OCI-LY1 (cell line): ENCODE data around the gene C11orf91.
A peak's percentile ranks its signal among the peaks of the same experiment; 100 is the strongest.

Source experiments
- H2AFZ ChIP-seq: fragments of 200-600 bp; sonication (generic), shearing (Covaris generic); 2 replicates; pipeline ENCODE4 v1.6.0; 2014; ENCODE audit warnings: antibody characterized with exemption, mild to moderate bottlenecking, low read length
- H3F3A ChIP-seq: fragments of 200-600 bp; sonication (generic), shearing (Covaris generic); 2 replicates; pipeline ENCODE4 v1.6.0; 2014; ENCODE audit warnings: mild to moderate bottlenecking, antibody characterized with exemption, low read length, moderate library complexity; ENCODE audit not compliant: insufficient read depth
- H3K27ac ChIP-seq: fragments of 200-600 bp; sonication (generic); 2 replicates; pipeline ENCODE4 v1.5.1; 2014; ENCODE audit warnings: low read length, mixed run types, mild to moderate bottlenecking, low read depth; ENCODE audit not compliant: poor library complexity, severe bottlenecking
- H3K27me3 ChIP-seq: fragments of 200-600 bp; sonication (generic); 2 replicates; pipeline ENCODE4 v1.6.0; 2014; ENCODE audit warnings: antibody characterized with exemption, mild to moderate bottlenecking, low read length, moderate library complexity; ENCODE audit not compliant: insufficient read depth
- H3K36me3 ChIP-seq: fragments of 200-600 bp; sonication (generic); 2 replicates; pipeline ENCODE4 v1.6.1; 2014; ENCODE audit warnings: mild to moderate bottlenecking, antibody characterized with exemption, low read length, moderate library complexity, mixed read lengths; ENCODE audit not compliant: insufficient read depth
- H3K4me1 ChIP-seq: fragments of 200-600 bp; sonication (generic); 2 replicates; pipeline ENCODE4 v1.5.1; 2014; ENCODE audit warnings: mild to moderate bottlenecking, low read length, moderate library complexity; ENCODE audit not compliant: insufficient read depth, severe bottlenecking
- H3K4me2 ChIP-seq: fragments of 200-600 bp; sonication (generic), shearing (Covaris generic); 2 replicates; pipeline ENCODE4 v1.6.1; 2014; ENCODE audit warnings: low read length
- H3K4me3 ChIP-seq: fragments of 200-600 bp; sonication (generic); 2 replicates; pipeline ENCODE4 v1.5.1; 2014; ENCODE audit warnings: low read length, low read depth, mild to moderate bottlenecking, mixed read lengths; ENCODE audit not compliant: poor library complexity, severe bottlenecking
- H3K79me2 ChIP-seq: fragments of 200-600 bp; shearing (Covaris generic); 2 replicates; pipeline ENCODE4 v1.6.1; 2016; ENCODE audit warnings: mixed run types, low read length, mixed read lengths; ENCODE audit not compliant: insufficient read depth
- H3K9ac ChIP-seq: fragments of 200-600 bp; sonication (generic), shearing (Covaris generic); 2 replicates; pipeline ENCODE4 v1.6.1; 2014; ENCODE audit warnings: mild to moderate bottlenecking, low read length, mixed read lengths
- H3K9me2 ChIP-seq: fragments of 200-600 bp; sonication (generic), shearing (Covaris generic); 2 replicates; pipeline ENCODE4 v1.6.1; 2014; ENCODE audit warnings: low read depth, mild to moderate bottlenecking, low read length, mixed read lengths
- H3K9me3 ChIP-seq: fragments of 200-600 bp; shearing (Covaris generic); 2 replicates; pipeline ENCODE4 v1.6.1; 2014; ENCODE audit warnings: low read length, mixed read lengths
- H4K20me1 ChIP-seq: fragments of 200-600 bp; sonication (generic), shearing (Covaris generic); 2 replicates; pipeline ENCODE4 v1.6.0; 2016; ENCODE audit warnings: mild to moderate bottlenecking, low read length; ENCODE audit not compliant: insufficient read depth
- EZH2 ChIP-seq: fragments of 200-600 bp; sonication (generic), shearing (Covaris generic); IDR thresholded peaks from 2 replicates; pipeline ENCODE4 v1.8.0; 2017; ENCODE audit warnings: borderline replicate concordance, mixed run types, mild to moderate bottlenecking, antibody characterized with exemption, low read length, moderate library complexity, mixed read lengths
- TF ChIP-seq, protein P1 (sequence below): fragments of 200-600 bp; sonication (generic), shearing (Covaris generic); IDR thresholded peaks from 2 replicates; pipeline ENCODE4 v1.5.1; 2017; ENCODE audit warnings: mild to moderate bottlenecking, antibody characterized with exemption, low read length, moderate library complexity, mixed read lengths

C11orf91 gene

DNA sequence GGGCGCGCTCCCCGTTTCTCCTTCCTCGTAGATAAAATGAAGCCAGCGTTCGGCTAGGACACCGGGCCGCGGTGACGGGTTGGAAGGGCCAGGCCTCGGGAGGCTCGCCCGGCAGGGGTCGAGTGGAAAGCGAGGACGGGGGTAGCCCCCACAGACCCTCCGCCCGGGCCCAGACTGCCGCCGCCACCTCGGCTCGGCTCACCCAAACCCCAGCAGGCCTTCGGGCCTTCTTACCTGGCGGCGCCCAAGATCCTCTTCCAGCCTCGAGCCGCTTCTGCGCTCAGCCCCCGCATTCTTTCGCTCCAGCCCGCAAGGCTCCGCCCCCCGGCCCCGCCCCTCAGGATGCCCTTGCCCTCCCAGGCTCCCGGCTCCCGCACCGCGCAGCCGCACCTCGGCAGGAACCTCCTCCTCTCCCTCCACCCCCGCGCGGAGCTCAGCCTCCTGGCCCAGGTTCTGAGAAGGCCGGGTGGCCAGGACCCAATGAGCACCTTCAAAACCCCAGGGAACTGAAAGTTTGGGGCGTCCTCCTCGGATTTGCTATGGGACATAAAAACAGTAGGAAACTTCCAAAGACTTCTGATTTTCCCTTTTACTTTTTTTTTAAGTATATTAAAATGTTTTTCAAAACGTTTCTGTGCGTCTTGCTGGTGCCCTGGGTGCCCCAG, 35.7 kb upstream of the C11orf91 start, which contains the start of gene CD59:
CD59 (minus strand) TSS at position 276 of the 665 bp plus-strand sequence. CDS start 13,978 bp downstream, outside the sequence.
- H3K27ac ChIP-seq = peak within 1 kb of the TSS; percentile 55

DNA sequence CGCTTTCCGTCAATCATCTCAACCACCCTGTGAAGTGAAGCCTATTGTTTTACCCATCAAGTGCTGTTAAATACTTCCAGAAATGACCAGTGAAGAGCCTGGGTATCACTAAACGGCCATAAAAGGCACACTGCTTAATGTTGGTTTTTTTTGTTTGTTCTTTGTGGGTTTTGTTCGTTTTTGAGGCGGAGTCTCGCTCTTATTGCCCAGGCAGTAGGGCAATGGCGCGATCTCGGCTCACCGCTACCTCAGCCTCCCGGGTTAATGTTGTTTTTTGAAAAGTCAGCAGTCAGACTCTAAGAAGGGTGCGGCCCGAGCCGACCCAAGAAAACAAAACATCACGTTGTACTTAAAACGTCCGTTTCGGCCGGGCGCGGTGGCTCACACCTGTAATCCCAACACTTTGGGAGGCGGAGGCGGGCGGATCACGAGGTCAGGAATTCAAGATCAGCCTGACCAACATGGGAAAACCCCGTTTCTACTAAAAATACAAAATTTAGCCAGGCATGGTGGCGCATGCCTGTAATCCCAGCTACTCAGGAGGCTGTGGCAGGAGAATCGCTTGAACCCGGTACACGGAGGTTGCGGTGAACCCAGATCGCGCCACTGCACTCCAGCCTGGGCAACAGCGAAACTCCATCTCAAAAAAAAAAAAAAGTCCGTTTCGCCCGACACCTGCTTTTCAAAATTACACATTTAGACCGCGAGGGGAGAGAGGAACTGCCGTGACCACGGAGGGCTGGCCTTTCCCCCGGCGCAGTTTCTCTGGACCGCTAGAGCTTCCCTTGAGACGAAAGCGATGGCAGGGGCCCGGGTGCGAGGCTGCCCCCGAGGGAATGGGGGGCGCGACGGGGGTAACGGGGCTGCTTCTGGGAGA, 34.9 kb upstream of the C11orf91 start:
- Histone ChIP-seq H4K20me1 (no peaks in the 10 kb centered on the region), H3K36me3 (peaks cover 12% of the 10 kb centered on the region), H3F3A (no peaks in the 10 kb centered on the region), H3K4me2 (peak overlapping the region; percentile 83), H3K4me3 (peak overlapping the region; percentile 72), H3K79me2 (peaks cover 18% of the 10 kb centered on the region), H3K9me2 (no peaks in the 10 kb centered on the region), H2AFZ (no peak overlapping the region), H3K9me3 (no peaks in the 10 kb centered on the region), H3K27ac (peak overlapping the region; percentile 55), H3K4me1 (peaks cover 44% of the 10 kb centered on the region), H3K9ac (peak overlapping the region; percentile 73), H3K27me3 (no peaks in the 10 kb centered on the region)
- TF ChIP-seq, protein P1, sequence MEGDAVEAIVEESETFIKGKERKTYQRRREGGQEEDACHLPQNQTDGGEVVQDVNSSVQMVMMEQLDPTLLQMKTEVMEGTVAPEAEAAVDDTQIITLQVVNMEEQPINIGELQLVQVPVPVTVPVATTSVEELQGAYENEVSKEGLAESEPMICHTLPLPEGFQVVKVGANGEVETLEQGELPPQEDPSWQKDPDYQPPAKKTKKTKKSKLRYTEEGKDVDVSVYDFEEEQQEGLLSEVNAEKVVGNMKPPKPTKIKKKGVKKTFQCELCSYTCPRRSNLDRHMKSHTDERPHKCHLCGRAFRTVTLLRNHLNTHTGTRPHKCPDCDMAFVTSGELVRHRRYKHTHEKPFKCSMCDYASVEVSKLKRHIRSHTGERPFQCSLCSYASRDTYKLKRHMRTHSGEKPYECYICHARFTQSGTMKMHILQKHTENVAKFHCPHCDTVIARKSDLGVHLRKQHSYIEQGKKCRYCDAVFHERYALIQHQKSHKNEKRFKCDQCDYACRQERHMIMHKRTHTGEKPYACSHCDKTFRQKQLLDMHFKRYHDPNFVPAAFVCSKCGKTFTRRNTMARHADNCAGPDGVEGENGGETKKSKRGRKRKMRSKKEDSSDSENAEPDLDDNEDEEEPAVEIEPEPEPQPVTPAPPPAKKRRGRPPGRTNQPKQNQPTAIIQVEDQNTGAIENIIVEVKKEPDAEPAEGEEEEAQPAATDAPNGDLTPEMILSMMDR = no peak
- TF ChIP-seq EZH2 = no peak

More for the DNA sequence above, 35.7 kb upstream of the C11orf91 start, which contains the start of gene CD59:
- Histone ChIP-seq H3K9me2 (no peaks in the 10 kb centered on the region), H3K4me1 (peaks cover 44% of the 10 kb centered on the region), H3K9me3 (no peaks in the 10 kb centered on the region), H3K27me3 (no peaks in the 10 kb centered on the region), H3F3A (no peaks in the 10 kb centered on the region), H3K4me3 (peak within 1 kb of the TSS; percentile 72), H4K20me1 (no peaks in the 10 kb centered on the region), H3K9ac (peak within 1 kb of the TSS; percentile 73), H2AFZ (peak within 1 kb of the TSS; percentile 72), H3K79me2 (peaks cover 13% of the 10 kb centered on the region), H3K36me3 (peaks cover 9% of the 10 kb centered on the region), H3K4me2 (peak within 1 kb of the TSS; percentile 83)
- TF ChIP-seq, protein P1 = no peak
- TF ChIP-seq EZH2 = no peak

DNA sequence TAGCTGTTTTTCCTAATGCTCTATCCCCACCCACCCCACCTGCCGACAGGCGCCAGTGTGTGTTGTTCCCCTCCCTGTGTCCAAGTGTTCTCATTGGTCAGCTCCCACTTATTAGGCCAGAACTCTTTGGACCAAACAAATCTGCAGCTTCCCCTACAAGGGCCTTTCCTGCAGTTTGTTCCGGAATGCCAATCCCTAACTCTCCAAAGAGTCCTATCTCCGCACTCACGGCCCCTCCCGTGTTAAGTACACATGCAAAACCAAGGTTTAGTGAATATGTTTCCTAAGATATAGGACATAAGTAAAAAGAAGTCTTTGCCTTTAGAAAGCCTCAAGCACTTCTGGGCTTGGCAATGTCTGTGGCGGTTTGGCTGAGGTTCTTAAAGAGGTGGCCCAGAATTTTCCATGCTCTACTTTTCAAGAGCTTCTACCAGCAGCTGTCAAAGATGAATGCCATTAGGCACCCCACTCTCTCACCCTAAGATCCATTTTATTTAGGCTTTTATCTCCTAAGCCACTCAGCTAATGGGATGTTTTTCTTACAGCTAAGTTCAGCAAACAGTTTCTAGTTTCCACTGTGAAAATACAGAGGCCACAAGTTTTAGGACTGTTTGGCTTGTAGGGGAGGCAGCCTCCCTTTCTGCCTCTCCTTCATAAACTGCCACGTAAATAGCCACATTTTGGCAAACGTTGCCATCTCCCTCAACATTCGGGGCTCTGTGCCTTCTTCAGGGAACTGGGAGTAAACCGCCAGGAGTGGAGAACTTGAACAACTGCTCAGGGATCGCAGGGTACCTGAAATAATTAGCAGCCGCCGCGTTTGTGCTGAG, 34.0 kb upstream of the C11orf91 start:
- no peaks in the 10 kb centered on the region for H3F3A ChIP-seq
- no peaks in the 10 kb centered on the region for H3K9me2 ChIP-seq
- peak overlapping the region; percentile 72 for H3K4me3 ChIP-seq
- peaks cover 15% of the 10 kb centered on the region for H3K36me3 ChIP-seq
- H3K27ac ChIP-seq = peak overlapping the region; percentile 55
- H3K4me1 ChIP-seq = peaks cover 44% of the 10 kb centered on the region
- TF ChIP-seq, protein P1 = no peak
- no peak for TF ChIP-seq EZH2
- H2AFZ ChIP-seq = no peak overlapping the region
- H3K4me2 ChIP-seq = peak overlapping the region; percentile 83
- H3K9me3 ChIP-seq = no peaks in the 10 kb centered on the region
- no peaks in the 10 kb centered on the region for H3K27me3 ChIP-seq
- H3K9ac ChIP-seq = peak overlapping the region; percentile 73
- H4K20me1 ChIP-seq = no peaks in the 10 kb centered on the region
- H3K79me2 ChIP-seq = peaks cover 21% of the 10 kb centered on the region
